Vagina (tissue), 2 donors: Measurements from ENCODE around the gene CDK14. TPM values are rescaled to one million over a fixed set of nuclear protein-coding genes. Genes with fewer than 3 reads are reported as not detected.

Source experiments
- DNase-seq, 2 donors: peaks; one replicate each; pipeline ENCODE4 v3.0.0-alpha.2; 2017; ENCODE audit errors: extremely low spot score in 2 of 2
- H3K27ac ChIP-seq: fragments of 200-600 bp; sonication (generic); one replicate; pipeline ENCODE4 v1.5.1; 2019
- H3K27me3 ChIP-seq: fragments of 200-600 bp; sonication (generic); one replicate; pipeline ENCODE4 v1.5.1; 2019
- H3K36me3 ChIP-seq, 2 donors: fragments of 200-600 bp; sonication (generic); one replicate each; pipeline ENCODE4 v1.5.1; 2017 to 2019
- H3K4me1 ChIP-seq: fragments of 200-600 bp; sonication (generic); one replicate; pipeline ENCODE4 v1.5.1; 2019
- H3K4me3 ChIP-seq, 2 donors: fragments of 200-600 bp; sonication (generic); 1 replicate in 1 of 2; 2 replicates in 1 of 2; pipeline ENCODE4 v1.5.1; 2016 to 2019
- H3K9me3 ChIP-seq: fragments of 200-600 bp; sonication (generic); one replicate; pipeline ENCODE4 v1.5.1; 2019
- CTCF ChIP-seq, 3 experiments: fragments of 450-650 bp in 2 of 3; fragments of 200-600 bp in 1 of 3; sonication (generic) in 1 of 3; IDR thresholded peaks; one replicate each; pipeline ENCODE4 v1.5.1; 2017 to 2019; ENCODE audit warnings: antibody characterized with exemption in 3 of 3, mild to moderate bottlenecking in 2 of 3, moderate library complexity in 2 of 3
- POLR2A ChIP-seq, 2 donors: fragments of 450-650 bp; IDR thresholded peaks; one replicate each; pipeline ENCODE4 v1.6.1; 2017; ENCODE audit warnings: antibody characterized with exemption in 2 of 2, mild to moderate bottlenecking in 2 of 2, moderate library complexity in 2 of 2
- POLR2AphosphoS5 ChIP-seq, 2 donors: sonication (generic); formaldehyde crosslinking; IDR thresholded peaks; one replicate each; pipeline ENCODE4 v1.9.0; 2017; ENCODE audit warnings: antibody characterized with exemption in 2 of 2, mild to moderate bottlenecking in 2 of 2, low read depth in 1 of 2; ENCODE audit not compliant: insufficient read depth in 1 of 2
- intact Hi-C: fragments of 100-400 bp; cut with DNase I; formaldehyde crosslinking; loops from one replicate; pipeline ENCODE4 v1.15.1; 2023
- total RNA-seq: library from RNA; depleted of rRNA; stranded (reverse); fragments of >200 nt; gene quantifications from one replicate; pipeline ENCODE4 v1.2.3, GENCODE V29; 2016

The CDK14 gene
- total RNA-seq, 1 donor from 2014 or later = 21.6 TPM

GRCh38 chr7:90771281-90771680, 175.2 kb downstream of the CDK14 start:
- no peak for DNase-seq
- H3K4me3 ChIP-seq = no peak overlapping the region
- TF ChIP-seq CTCF (IDR thresholded peaks at IDR 0.05) = no peak
- TF ChIP-seq POLR2AphosphoS5 (IDR thresholded peaks at IDR 0.05; ENCODE audit: insufficient read depth in 1 of 2, low read depth in 1 of 2) = no peak
- TF ChIP-seq POLR2A (IDR thresholded peaks at IDR 0.05) = no peak

GRCh38 chr7:90772410-90772809, 176.3 kb downstream of the CDK14 start:
- H3K36me3 ChIP-seq = no peaks in the 10 kb centered on the region
- H3K27me3 ChIP-seq = no peaks in the 10 kb centered on the region
- TF ChIP-seq POLR2A (IDR thresholded peaks at IDR 0.05) (no peak), CTCF (IDR thresholded peaks at IDR 0.05) (no peak), POLR2AphosphoS5 (IDR thresholded peaks at IDR 0.05; ENCODE audit: insufficient read depth in 1 of 2, low read depth in 1 of 2) (no peak)
- no peak overlapping the region for H3K27ac ChIP-seq
- no peak overlapping the region for H3K4me3 ChIP-seq
- H3K4me1 ChIP-seq = peaks cover 4% of the 10 kb centered on the region
- H3K9me3 ChIP-seq = no peaks in the 10 kb centered on the region
- DNase-seq = no peak
- intact Hi-C loops = no loop called here

More at GRCh38 chr7:90771281-90771680, 175.2 kb downstream of the CDK14 start:
- H3K27ac ChIP-seq = no peak overlapping the region
- H3K27me3 ChIP-seq = no peaks in the 10 kb centered on the region
- H3K9me3 ChIP-seq = no peaks in the 10 kb centered on the region
- no peaks in the 10 kb centered on the region for H3K4me1 ChIP-seq
- intact Hi-C loops = no loop called here
- no peaks in the 10 kb centered on the region for H3K36me3 ChIP-seq

GRCh38 chr7:90773269-90773668, 177.1 kb downstream of the CDK14 start:
- Histone ChIP-seq H3K27ac (no peak overlapping the region), H3K4me1 (peaks cover 12% of the 10 kb centered on the region), H3K4me3 (no peak overlapping the region), H3K36me3 (no peaks in the 10 kb centered on the region), H3K9me3 (no peaks in the 10 kb centered on the region), H3K27me3 (no peaks in the 10 kb centered on the region)
- intact Hi-C loops = no loop called here
- DNase-seq = no peak
- no peak for TF ChIP-seq CTCF (IDR thresholded peaks at IDR 0.05)
- TF ChIP-seq POLR2A (IDR thresholded peaks at IDR 0.05) = no peak
- no peak for TF ChIP-seq POLR2AphosphoS5 (IDR thresholded peaks at IDR 0.05; ENCODE audit: insufficient read depth in 1 of 2, low read depth in 1 of 2)

GRCh38 chr7:90774706-90775105, 178.6 kb downstream of the CDK14 start:
- intact Hi-C loops = no loop called here
- Histone ChIP-seq H3K4me3 (no peak overlapping the region), H3K27ac (no peak overlapping the region), H3K27me3 (no peaks in the 10 kb centered on the region), H3K36me3 (no peaks in the 10 kb centered on the region), H3K4me1 (peaks cover 13% of the 10 kb centered on the region), H3K9me3 (no peaks in the 10 kb centered on the region)
- no peak for DNase-seq
- no peak for TF ChIP-seq CTCF (IDR thresholded peaks at IDR 0.05)
- no peak for TF ChIP-seq POLR2A (IDR thresholded peaks at IDR 0.05)

GRCh38 chr7:90775383-90775965, 179.4 kb downstream of the CDK14 start:
- intact Hi-C loops = no loop called here
- no peak for DNase-seq

More at GRCh38 chr7:90775383-90775965, 179.4 kb downstream of the CDK14 start:
- H3K4me1 ChIP-seq = peaks cover 13% of the 10 kb centered on the region
- no peak for TF ChIP-seq POLR2A (IDR thresholded peaks at IDR 0.05)
- TF ChIP-seq CTCF (IDR thresholded peaks at IDR 0.05) = no peak
- TF ChIP-seq POLR2AphosphoS5 (IDR thresholded peaks at IDR 0.05; ENCODE audit: insufficient read depth in 1 of 2, low read depth in 1 of 2) = no peak
- H3K36me3 ChIP-seq = no peaks in the 10 kb centered on the region
- H3K27ac ChIP-seq = no peak overlapping the region
- H3K9me3 ChIP-seq = no peaks in the 10 kb centered on the region
- no peaks in the 10 kb centered on the region for H3K27me3 ChIP-seq
- no peak overlapping the region for H3K4me3 ChIP-seq
